ENCODE data around the gene TMTC1.
"Not testable (repeated sequence)": the region's sequence is repeated elsewhere in the genome, so short reads cannot be mapped to it uniquely, and the experiment has no call there.

TMTC1 gene

DNA sequence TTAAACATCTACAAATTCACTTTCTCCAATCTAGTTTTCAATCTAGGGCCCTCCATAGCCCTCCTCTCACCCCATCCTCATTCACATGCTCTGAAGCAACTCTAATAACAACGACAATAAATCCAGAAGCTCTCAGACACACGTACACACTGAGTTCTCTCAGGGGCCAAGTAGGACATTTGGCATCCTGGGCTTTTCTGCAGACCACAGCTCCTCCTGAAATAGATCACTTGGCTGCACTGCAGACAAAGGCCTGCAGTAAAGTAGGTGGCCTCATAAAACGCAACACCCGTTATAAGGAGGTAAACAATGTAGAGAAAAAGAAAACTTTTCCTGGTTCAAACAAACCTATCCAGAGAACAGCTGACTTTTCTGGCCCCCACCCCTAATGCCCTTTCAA, 111.2 kb downstream of the TMTC1 start:
- DNase-seq (ENCODE audit: low read depth in 3 of 3) = no peak

DNA sequence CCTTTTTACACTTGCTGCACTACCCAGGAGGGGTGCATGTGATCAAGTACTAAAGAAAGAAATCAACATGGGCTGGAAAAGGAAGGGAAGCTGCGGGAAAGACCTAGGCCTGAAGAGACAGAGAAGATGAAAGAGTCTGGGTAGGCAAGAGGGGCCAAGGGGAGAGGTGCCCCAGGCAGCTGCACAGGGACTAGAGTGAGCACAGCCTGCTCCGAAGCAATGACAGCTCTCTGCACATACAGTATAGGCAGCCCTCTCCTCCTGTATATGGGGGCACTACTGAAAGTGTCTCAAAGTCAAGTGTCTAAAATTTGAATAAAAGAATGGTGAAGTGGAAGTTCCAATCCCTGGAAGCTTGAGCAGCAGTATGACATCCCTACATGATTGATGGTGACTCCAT, 112.0 kb downstream of the TMTC1 start:
- no peak for DNase-seq (ENCODE audit: low read depth in 3 of 3)

DNA sequence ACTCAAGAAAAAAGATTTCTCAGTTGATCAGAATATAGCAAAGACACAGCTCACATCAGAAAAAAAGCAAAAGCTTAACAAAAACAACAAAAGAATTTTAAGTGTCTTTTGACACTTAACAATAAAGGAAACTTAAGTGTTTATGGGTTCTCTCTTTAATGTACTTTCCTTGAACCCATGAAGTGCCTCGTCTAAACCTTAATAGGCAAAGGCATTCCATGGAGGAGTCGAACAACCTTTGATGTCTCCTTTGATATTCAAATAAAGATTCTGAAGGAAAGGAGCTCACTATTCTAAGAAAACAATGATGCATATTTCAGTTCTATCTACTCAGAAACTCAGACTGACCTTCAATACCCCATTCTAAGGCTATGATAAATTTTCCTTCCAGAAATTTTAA, 116.7 kb downstream of the TMTC1 start:
- DNase-seq (ENCODE audit: low read depth in 3 of 3) = no peak

DNA sequence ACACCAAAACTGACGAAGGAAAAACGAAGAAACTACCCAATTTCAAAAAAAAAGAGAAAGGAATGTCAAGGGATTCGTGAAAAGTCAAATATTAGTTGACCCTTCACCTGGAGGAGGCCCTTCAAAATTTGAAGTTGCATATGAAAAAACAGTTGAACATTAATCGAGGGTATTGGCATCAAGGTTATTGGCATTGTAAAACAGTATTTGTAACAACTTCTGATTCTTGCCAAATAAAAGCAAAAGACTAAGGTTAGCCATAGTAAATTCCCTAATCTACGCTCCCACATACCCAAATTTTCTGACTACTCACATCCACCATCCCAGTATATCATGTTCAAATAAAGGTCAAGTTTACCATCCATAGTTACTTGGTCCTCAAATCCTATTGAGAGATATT, 118.6 kb downstream of the TMTC1 start:
- DNase-seq (ENCODE audit: low read depth in 3 of 3) = no peak

DNA sequence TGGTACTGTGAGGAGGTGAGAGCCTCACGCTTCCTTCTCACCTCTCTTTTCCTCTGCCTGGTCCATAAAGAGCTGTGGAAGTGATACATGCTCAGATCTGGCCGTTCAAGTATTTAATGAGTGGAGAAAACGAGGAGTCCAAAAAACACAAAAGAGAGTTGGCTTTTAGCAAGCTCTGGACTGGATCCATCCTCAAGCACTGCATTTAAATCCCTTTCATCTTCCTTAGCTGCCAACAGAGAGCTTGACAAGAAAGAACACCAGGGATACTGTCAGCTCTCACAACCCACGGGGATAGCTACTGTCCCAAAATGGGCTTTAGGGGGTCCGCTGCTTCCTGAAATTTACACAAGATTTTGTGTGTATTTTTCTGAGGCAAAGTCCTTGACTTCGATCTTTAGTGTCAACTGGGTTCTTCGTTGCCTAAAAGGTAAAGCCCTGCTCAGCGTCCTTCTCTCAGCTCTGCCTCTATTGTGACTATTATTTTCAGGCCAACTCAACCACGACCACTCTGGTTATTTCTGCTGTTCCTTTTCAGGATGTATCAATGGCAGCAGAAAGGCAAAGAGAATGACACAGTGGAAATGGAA, 120.9 kb downstream of the TMTC1 start:
- no peak for DNase-seq (ENCODE audit: low read depth in 3 of 3)

DNA sequence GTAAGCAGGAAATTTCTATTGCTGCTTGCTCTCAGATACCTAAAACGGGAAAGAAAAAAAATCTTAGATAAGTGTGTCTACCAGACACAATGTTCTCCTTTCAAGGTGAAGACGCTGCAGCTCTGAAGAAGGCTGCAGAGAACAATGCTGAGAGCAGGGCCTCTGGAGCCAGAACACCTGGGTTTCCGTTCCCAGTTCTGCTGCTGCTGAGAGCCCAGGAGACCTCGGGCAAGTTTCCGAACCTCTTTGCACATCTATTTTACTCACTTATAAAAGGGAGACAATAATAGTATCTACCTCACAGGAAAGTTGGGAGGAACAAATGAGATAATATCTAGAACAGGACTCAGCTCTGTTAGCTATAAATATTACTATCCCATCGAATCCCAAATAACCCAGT, 122.9 kb downstream of the TMTC1 start:
- no peak for DNase-seq (ENCODE audit: low read depth in 3 of 3)

DNA sequence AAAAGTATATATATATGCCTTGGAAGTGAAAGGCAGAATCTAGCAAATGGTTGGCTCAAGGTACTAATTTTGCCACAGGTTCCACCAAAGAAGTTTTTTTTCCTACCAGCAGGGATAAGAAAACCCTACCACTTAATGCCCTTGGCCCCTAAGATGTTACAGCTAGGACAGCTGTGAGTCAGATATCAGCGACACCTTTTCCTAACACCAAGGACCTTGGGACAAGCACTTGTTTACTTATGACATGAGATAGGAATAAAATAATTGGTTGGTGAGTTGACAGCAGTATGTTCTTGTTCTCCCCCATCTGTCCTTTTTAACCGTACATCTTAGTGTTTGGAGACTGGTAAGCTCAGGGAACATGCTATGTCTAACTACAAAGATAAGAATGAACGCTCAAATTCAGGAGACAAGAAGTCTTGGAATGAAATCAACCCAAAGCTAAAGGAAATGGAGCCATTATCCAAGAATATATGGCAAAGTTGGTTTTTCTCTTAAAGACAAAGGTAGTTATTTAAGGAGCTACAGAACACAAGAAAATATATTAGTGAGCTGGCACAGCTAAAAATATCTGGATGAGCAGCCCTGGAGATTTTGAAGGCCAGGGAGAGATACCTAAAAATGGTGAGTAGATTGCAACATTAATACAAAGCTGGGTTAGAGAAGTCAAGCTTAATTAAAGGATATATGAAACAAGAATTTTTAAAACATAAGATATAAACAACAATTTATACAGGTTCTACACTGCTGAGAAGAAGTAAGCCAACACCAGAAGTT, 126.8 kb downstream of the TMTC1 start:
- no peak for DNase-seq (ENCODE audit: low read depth in 3 of 3)

DNA sequence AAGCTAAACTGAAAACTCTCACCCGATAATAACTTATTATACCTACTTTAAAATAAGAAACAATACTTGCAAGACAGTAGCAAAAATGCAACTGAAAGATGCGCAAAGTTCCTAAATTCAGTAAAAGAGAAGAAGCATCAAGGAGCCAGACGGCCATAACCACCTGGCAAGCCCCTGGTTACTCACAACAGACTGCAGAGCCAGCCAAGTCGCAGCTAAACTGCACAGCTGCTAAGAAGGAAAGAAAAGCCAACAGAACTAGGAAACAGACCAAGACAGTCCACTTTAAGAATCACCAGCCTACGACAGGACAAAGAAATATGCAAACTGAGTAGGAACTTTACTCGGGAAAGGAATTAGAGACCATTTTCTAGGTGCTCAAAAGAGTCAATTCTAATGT, 127.9 kb downstream of the TMTC1 start:
- no peak for DNase-seq (ENCODE audit: low read depth in 3 of 3)

DNA sequence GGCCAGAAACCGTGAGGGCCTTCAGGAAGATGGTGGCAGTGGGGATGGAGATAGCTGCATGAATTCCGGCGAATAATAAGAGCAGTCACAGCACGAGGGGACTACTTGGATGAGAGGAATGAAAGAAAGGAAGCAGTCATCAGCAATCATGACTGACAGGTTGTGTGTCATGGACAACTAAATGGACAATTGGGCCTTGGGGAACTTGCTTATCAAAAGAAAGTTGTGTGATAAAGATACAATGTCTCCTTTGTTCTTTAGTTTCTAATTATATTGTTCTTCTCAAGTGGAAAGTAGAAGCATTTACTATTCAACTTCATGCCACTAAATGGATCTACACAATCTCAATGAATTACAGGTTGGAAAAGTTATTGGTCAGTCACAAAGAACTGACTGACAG, 130.5 kb downstream of the TMTC1 start:
- DNase-seq (ENCODE audit: low read depth in 3 of 3) = no peak

DNA sequence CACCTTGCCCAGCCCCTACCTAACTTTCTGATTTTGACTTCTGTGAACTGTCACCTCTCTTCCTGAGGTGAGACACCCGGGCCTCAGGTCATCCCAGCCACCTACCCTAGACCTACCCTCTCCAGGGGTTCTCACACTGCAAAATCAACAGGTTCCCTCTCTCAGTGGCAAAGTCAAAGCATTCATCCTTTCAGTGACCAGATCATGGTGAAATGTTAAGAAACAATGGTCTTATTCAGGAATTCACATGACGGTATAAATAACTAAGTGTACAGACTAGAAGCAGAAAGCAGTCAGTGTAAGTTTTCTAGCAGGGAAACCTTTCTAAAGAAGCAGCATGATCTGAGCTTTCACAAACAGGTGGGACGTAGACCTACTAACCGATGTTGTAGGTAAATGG, 133.4 kb downstream of the TMTC1 start:
- no peak for DNase-seq (ENCODE audit: low read depth in 3 of 3)

DNA sequence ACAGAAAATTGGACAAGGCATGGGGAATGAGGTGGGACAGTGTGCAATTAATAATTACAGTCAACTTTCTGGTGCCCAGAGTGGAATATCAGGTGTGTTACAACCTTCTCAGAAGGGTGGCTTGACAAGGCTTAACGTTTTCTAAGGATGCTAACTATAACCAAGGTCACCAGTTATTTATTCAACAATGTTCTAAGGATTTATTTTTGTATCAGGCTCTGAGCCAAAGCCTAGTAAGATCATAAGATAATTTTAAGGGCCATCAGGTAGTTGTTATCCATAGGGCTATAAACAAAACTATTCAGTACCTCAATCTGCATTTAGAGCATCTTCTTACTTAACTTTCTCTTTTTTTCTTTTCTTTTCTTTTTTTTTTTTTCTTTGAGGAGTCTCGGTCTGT, 134.0 kb downstream of the TMTC1 start:
- no peak for DNase-seq (ENCODE audit: low read depth in 3 of 3)

DNA sequence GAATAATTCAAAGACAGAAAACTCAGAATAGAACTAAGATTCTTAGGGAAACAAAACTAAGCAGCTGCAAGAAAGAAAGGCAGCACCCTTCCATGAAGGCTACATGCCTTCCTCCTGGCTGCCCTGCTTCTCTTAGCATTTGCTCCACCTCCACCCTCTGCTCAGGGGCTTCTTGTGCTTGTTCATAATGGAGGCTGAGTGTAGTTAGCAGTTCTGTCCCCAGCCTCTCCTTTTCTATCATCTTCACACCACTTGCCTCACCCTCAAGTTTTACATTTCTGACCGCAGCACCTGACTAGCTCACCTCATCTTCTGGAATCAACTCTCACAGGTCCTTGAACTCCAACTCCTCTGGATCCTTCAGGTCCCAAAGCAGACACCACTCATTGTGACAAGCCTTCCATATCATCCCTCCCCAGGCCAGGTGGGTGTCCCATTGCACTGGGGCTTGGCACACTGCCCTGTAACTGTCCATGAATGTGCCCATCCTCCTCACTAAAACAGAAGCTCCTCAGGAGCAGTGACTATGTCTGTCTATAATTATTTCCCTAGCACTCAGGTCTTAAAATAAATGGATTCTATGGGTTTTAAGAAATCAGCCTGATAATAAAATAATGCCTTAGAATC, 139.1 kb downstream of the TMTC1 start:
- DNase-seq (ENCODE audit: low read depth in 3 of 3) = no peak

DNA sequence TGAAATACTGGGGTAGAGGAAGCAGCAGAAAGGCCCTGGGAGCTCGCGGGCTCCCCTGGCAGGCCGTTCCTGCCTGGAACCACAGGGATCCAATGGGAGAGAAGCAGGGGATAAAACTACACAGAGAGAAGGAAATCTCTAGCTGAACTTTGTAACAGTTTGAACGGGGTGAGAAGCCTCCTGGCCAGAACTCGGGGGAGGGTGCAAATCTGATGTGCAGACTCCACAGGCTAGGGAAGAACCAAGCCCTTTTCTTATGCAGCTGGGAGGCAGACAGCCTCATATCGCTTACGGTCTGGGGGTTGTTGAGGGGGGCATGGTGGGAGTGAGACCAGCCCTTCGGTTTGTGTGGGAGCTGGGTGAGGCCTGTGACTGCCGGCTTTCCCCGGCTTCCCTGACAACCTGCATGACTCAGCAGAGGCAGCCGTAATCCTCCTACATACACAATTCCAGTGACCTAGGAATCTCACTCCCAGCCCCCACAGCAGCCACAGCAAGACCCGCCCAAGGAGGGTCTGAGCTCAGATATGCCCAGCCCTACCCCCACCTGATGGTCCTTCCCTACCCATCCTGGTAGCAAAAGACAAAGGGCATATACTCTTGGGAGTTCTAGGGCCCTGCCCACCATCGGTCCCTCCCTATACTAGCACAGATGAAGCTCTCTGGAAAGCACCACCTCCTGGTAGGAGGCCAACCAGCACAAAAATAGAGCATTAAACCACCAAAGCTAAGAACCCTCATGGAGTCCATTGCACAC, 143.0 kb downstream of the TMTC1 start:
- DNase-seq (ENCODE audit: low read depth in 3 of 3) = no peak

DNA sequence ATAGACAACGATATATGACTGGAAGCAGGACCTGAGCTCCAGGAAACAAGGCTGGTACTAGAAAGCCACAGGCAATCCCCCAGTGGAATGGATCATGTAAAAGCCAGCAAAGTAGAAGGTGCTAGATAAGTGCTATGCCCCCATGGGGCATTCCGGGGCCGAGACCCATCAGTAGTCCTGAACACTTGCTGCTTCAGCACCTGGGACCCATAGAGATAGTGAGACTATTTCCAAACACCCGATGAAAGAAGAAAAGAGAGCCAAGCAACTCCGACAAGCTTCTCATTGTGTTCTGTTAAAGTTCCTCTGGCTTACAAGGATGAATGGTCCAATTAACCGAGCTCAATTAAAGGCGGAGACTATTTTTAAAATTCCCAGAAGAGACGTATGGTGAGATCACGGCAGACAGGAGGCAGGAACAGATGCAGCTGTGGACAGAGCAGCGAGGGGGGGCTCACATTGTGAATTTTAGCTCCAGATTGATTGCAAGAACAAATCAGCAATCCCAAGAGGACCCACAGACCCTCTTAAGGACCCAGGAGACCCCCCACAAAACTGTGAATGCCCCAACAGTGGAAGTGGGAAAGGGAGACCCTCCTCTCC, 143.7 kb downstream of the TMTC1 start:
- no peak for DNase-seq (ENCODE audit: low read depth in 3 of 3)

DNA sequence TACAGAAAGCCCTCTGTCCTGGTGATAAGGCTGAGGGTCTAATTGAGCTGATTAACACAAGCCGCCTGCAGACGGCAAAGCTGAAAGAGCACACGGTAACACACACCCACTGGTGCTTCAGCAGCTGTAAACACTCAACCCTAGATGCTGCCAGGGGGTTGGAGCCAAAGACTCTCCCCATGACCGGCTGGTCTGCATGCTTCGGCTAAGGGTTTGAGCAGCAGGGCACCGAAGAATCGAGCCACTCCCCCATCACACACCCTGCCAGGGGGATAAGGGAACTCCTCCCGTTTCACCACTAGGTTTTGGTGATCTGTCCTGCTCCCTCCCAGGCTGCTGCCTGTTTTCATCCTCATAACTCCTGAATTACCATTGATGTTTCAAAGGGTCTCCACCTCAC, 145.2 kb downstream of the TMTC1 start:
- no peak for DNase-seq (ENCODE audit: low read depth in 3 of 3)

DNA sequence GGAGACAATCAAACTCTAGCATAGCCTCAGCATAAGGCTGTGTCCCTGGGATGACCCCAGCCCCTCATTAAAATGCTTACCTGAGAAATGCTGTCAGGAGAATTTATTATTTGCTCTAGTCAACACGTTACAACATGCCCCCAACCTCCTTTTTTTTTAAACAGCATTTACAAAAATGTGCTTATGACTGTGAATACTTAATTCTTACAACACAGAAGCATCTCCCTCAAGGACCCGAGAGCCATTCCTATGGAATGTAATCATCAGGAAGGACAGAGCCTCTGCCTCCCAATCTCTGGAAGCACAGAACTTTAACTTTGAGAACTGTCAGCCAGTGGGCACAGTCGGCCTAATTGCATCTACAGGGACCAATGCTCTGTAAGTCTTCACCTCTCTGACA, 149.7 kb downstream of the TMTC1 start:
- no peak for DNase-seq (ENCODE audit: low read depth in 3 of 3)

DNA sequence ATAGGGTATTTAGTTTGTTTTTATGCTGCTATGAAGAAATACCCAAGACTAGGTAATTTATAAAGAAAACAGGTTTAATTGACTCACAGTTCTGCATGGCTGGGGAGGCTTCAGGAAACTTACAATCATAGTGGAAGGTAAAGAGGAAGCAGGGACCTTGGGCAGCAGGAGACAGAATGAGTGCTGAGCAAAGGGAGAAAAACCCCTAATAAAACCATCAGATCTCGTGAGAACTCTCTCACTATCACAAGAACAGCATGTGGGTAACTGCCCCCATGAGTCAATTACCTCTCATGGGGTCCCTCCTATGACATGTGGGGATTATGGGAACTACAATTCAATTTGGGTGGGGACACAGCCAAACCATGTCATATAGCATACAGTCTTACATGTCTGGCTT, 153.6 kb downstream of the TMTC1 start:
- DNase-seq (ENCODE audit: low read depth in 3 of 3) = not testable (repeated sequence)

DNA sequence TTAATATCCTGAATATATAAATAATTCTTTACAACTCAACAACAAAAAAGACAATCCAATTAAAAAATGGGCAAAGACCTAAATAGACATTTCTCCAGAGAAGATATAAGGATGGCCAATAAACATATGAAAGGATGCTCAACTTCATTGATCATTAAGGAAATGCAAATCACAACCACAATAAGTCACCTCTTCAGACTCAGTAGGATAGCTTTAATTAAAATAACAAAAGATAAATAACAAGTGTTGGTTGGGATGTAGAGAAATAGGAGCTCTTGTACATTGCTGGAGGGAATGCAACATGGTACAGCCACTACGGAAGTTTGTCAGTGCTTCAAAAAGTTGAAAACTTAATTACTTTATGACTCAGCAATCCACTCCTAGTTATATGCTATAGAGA, 156.5 kb downstream of the TMTC1 start:
- DNase-seq (ENCODE audit: low read depth in 3 of 3) = no peak

DNA sequence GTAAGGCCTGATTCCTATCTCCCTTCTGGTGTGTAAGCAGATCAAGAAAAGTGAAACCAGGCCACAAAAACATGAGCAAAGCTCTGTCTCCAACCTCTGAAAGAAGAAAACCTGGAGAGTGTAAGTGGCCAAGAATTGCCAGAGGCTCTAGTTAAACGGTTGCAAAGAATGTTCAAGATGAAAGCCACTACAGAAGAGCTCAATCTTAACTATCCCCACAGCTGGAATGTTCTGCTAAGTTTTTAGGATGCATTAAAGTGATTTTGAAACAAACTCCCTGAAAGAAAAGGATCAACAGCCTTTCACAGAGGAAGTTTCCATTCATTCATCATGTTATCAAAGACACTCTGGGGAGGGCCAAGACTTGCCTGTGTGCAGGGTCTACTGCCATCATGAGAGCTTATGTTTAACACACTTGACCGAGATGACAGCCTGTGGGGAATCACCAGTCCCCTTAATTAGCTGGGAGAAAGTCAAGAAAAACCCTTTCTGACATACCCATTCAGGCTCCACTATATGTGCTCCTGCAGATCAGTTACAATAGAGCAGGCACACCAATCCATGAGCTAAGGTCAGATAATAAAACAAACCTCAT, 158.3 kb downstream of the TMTC1 start:
- DNase-seq (ENCODE audit: low read depth in 3 of 3) = no peak

DNA sequence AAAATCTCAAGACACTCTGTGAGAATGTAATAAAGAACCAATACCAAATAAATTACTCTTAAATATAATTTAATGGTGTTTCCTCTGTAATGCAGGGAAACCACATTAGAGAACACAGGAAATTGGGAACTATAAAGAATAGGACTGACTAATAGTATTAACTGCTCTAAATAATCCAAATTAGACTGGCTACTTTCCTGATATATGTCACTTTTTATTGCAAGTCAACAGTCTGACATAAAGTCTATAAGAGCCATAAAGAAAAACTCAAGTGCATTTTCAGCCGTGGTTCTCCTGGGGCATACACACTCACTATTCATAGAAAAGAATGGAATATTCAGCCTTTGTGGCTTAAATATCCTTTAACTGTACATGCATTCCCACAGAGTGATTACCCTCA, 161.5 kb downstream of the TMTC1 start:
- no peak for DNase-seq (ENCODE audit: low read depth in 3 of 3)

DNA sequence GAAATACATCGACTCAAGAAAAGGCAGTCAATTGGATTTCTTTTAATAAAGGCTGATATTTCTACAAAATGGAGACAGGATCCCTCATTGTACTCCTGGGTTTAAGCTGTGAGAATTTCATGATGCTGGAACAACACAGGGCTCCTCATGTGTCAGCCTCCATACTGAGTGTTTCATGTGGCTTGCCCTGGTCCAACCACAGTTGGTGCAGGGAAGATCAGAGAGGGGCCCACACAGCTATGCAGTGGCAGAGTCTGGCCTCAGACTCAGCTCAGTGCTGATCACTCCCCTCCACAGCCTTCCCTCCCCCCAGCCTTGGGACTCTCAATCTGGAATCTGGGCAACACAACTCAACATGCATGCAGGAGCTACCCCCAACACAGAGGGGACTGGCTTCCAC, 163.7 kb downstream of the TMTC1 start:
- no peak for DNase-seq (ENCODE audit: low read depth in 3 of 3)

DNA sequence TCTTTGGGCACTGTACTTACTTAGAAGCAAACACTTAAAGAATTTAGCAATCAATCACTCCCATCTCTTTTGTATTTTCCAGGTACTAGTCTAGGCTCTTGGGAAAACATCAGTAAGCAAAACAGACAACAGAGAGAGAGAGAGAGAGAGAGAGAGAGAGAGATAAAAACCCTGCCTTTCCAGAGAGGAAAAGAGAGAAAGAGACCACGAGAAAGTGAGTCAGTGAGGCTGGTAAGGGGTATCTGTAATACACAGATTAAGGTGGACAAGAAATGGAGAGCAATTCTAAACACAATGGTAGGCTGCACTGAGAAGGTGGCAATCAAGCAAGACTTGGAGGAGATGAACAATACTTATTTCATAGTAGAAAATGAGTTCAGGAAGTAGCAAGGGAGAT, 166.3 kb downstream of the TMTC1 start:
- no peak for DNase-seq (ENCODE audit: low read depth in 3 of 3)
